Measurements from ENCODE around the gene FBXO8.

DNA sequence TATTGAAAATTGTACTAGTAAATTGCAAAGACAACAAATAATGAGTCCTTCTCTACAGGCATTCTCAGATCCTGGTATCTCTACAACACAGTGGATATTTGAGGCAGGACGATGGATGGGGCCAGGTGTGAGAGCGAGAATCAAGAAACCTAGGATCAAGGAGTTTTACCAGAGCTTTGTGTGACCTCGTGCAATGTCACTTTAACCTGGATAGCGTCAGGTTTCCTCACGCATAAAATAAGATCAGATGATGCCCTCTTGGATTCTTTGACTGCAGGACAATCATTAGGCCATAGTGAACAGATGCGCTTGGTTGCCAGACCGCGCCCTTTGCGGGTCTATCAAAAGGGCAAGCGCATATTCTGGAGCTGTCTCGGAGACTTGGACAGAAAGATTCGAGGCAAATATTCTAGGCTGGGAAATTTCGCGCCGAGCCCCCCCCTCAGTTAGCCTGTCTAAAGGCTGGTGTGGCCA is 66.6 kb downstream of the FBXO8 start:
- no peak for TF ChIP-seq EZH2phosphoT487 (IDR thresholded peaks at IDR 0.05; ENCODE audit: borderline replicate concordance, low read length)
- TF ChIP-seq, protein P1, sequence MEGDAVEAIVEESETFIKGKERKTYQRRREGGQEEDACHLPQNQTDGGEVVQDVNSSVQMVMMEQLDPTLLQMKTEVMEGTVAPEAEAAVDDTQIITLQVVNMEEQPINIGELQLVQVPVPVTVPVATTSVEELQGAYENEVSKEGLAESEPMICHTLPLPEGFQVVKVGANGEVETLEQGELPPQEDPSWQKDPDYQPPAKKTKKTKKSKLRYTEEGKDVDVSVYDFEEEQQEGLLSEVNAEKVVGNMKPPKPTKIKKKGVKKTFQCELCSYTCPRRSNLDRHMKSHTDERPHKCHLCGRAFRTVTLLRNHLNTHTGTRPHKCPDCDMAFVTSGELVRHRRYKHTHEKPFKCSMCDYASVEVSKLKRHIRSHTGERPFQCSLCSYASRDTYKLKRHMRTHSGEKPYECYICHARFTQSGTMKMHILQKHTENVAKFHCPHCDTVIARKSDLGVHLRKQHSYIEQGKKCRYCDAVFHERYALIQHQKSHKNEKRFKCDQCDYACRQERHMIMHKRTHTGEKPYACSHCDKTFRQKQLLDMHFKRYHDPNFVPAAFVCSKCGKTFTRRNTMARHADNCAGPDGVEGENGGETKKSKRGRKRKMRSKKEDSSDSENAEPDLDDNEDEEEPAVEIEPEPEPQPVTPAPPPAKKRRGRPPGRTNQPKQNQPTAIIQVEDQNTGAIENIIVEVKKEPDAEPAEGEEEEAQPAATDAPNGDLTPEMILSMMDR (conservative IDR thresholded peaks at IDR 0.05; ENCODE audit: low read depth, low read length) = no peak

All from PC-3 (cell line).